ENCODE results near the gene TSPO2.
A peak's percentile ranks its signal among the peaks of the same experiment; 100 is the strongest.
"Not testable (repeated sequence)": the region's sequence is repeated elsewhere in the genome, so short reads cannot be mapped to it uniquely, and the experiment has no call there.

TSPO2 gene

DNA sequence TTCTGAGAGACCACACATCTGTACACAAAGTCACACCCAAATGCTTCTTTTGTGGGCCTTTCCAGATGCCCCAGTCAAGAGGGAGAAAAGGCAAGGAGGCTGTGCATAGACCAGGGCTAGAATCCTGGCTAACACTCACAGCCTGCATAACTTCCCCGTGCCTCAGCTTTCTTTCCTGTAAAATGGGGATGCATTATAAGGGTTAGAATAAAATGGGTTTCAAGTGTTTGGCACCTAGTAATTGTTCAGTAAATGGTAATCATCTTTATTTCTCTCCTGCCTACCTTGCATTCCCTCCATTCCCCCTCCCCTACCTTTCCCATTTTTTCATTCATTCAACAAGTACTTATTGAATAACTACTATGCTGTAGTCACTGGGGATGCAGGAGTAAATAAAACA, 32.6 kb upstream of the TSPO2 start:
- Histone ChIP-seq H3K4me3 (ENCODE audit: low read depth, low read length) (no peak overlapping the region), H3K27ac (ENCODE audit: low read depth, low read length) (no peak overlapping the region), H3K9me3 (ENCODE audit: control insufficient read depth, insufficient read depth, low read depth, low read length) (no peaks in the 10 kb centered on the region), H3K9ac (ENCODE audit: low read length) (no peak overlapping the region), H3K36me3 (ENCODE audit: control insufficient read depth, insufficient read depth, low read length) (no peaks in the 10 kb centered on the region), H3K27me3 (ENCODE audit: control insufficient read depth, insufficient read depth, low read length) (no peaks in the 10 kb centered on the region), H3K4me1 (ENCODE audit: control insufficient read depth, insufficient read depth, low read length) (no peaks in the 10 kb centered on the region)

- Histone ChIP-seq H3K9ac (ENCODE audit: low read length) (no peak overlapping the region), H3K27ac (ENCODE audit: low read depth, low read length) (no peak overlapping the region), H3K27me3 (ENCODE audit: control insufficient read depth, insufficient read depth, low read length) (no peaks in the 10 kb centered on the region), H3K4me1 (ENCODE audit: control insufficient read depth, insufficient read depth, low read length) (no peaks in the 10 kb centered on the region), H3K36me3 (ENCODE audit: control insufficient read depth, insufficient read depth, low read length) (no peaks in the 10 kb centered on the region), H3K9me3 (ENCODE audit: control insufficient read depth, insufficient read depth, low read depth, low read length) (no peaks in the 10 kb centered on the region), H3K4me3 (ENCODE audit: low read depth, low read length) (no peak overlapping the region)
Observed at GRCh38 chr6:41011673-41012072, 30.6 kb upstream of the TSPO2 start.

- no peak overlapping the region for H3K27ac ChIP-seq (ENCODE audit: low read depth, low read length)
- no peaks in the 10 kb centered on the region for H3K36me3 ChIP-seq (ENCODE audit: control insufficient read depth, insufficient read depth, low read length)
- no peak overlapping the region for H3K4me3 ChIP-seq (ENCODE audit: low read depth, low read length)
- H3K9ac ChIP-seq (ENCODE audit: low read length): no peak overlapping the region
- no peaks in the 10 kb centered on the region for H3K4me1 ChIP-seq (ENCODE audit: control insufficient read depth, insufficient read depth, low read length)
- H3K27me3 ChIP-seq (ENCODE audit: control insufficient read depth, insufficient read depth, low read length): no peaks in the 10 kb centered on the region
- H3K9me3 ChIP-seq (ENCODE audit: control insufficient read depth, insufficient read depth, low read depth, low read length): no peaks in the 10 kb centered on the region
Observed at GRCh38 chr6:41013466-41014153, 28.7 kb upstream of the TSPO2 start.

DNA sequence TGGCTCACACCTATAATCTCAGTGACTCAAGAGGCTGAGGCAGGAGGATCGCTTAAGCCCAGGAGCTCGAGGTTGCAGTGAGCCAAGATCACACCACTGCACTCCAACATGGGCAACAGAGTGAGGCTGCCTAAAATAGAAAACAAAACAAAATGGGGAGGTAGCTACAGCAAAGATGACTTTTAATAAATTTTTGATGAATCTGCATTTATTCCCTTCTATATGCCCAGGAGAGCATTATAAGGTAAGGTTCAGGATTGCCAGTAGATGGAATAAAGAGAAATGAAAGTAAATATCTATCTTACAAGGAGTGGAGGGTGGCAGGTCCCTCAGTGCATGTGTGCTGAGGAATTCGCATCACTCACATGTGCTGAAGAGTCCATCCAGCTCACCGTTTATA, 27.5 kb upstream of the TSPO2 start:
- Histone ChIP-seq H3K27me3 (ENCODE audit: control insufficient read depth, insufficient read depth, low read length) (no peaks in the 10 kb centered on the region), H3K9ac (ENCODE audit: low read length) (no peak overlapping the region), H3K9me3 (ENCODE audit: control insufficient read depth, insufficient read depth, low read depth, low read length) (no peaks in the 10 kb centered on the region), H3K36me3 (ENCODE audit: control insufficient read depth, insufficient read depth, low read length) (no peaks in the 10 kb centered on the region), H3K27ac (ENCODE audit: low read depth, low read length) (no peak overlapping the region), H3K4me3 (ENCODE audit: low read depth, low read length) (no peak overlapping the region), H3K4me1 (ENCODE audit: control insufficient read depth, insufficient read depth, low read length) (no peaks in the 10 kb centered on the region)

DNA sequence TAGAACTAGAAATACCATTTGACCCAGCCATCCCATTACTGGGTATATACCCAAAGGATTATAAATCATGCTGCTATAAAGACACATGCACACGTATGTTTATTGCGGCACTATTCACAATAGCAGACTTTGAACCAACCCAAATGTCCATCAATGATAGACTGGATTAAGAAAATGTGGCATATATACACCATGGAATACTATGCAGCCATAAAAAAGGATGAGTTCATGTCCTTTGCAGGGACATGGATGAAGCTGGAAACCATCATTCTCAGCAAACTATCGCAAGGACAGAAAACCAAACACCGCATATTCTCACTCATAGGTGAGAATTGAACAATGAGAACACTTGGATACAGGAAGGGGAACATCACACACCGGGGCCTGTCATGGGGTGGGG, 26.4 kb upstream of the TSPO2 start:
- not testable (repeated sequence) for H3K4me1 ChIP-seq (ENCODE audit: control insufficient read depth, insufficient read depth, low read length); H3K27ac ChIP-seq (ENCODE audit: low read depth, low read length)

DNA sequence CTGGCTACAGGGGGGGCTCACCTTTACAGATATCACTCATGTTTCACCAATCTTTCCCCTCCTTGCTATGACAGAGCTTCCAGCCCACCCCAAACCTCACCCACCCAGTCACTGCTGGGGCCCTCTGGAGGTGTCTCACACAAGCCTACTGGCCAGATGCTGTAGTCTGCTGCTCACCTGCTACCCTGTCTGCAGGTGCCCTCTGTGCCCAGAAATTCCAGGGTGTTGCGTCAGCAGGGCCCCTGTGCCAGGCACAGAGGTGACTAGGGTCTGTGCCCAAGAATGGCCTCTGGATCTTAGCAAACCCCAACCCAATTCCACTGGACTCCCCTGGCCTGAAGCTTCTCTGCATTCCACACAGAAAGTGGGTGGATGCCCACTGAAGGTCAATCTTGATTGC, 24.6 kb upstream of the TSPO2 start:
- Histone ChIP-seq H3K9ac (ENCODE audit: low read length) (no peak overlapping the region), H3K4me1 (ENCODE audit: control insufficient read depth, insufficient read depth, low read length) (no peaks in the 10 kb centered on the region), H3K27me3 (ENCODE audit: control insufficient read depth, insufficient read depth, low read length) (no peaks in the 10 kb centered on the region), H3K36me3 (ENCODE audit: control insufficient read depth, insufficient read depth, low read length) (no peaks in the 10 kb centered on the region), H3K9me3 (ENCODE audit: control insufficient read depth, insufficient read depth, low read depth, low read length) (no peaks in the 10 kb centered on the region), H3K4me3 (ENCODE audit: low read depth, low read length) (no peak overlapping the region), H3K27ac (ENCODE audit: low read depth, low read length) (no peak overlapping the region)

More for the DNA sequence above, 26.4 kb upstream of the TSPO2 start:
- not testable (repeated sequence) for H3K36me3 ChIP-seq (ENCODE audit: control insufficient read depth, insufficient read depth, low read length); H3K27me3 ChIP-seq (ENCODE audit: control insufficient read depth, insufficient read depth, low read length); H3K9ac ChIP-seq (ENCODE audit: low read length); H3K9me3 ChIP-seq (ENCODE audit: control insufficient read depth, insufficient read depth, low read depth, low read length); H3K4me3 ChIP-seq (ENCODE audit: low read depth, low read length)

- no peaks in the 10 kb centered on the region for H3K27me3 ChIP-seq (ENCODE audit: control insufficient read depth, insufficient read depth, low read length)
Observed at GRCh38 chr6:41021832-41022231, 20.4 kb upstream of the TSPO2 start.

GRCh38 chr6:41022294-41022693, 20.0 kb upstream of the TSPO2 start:
- H3K36me3 ChIP-seq (ENCODE audit: control insufficient read depth, insufficient read depth, low read length): no peaks in the 10 kb centered on the region
- no peaks in the 10 kb centered on the region for H3K9me3 ChIP-seq (ENCODE audit: control insufficient read depth, insufficient read depth, low read depth, low read length)
- H3K27me3 ChIP-seq (ENCODE audit: control insufficient read depth, insufficient read depth, low read length): no peaks in the 10 kb centered on the region

More at GRCh38 chr6:41021832-41022231, 20.4 kb upstream of the TSPO2 start:
- H3K4me1 ChIP-seq (ENCODE audit: control insufficient read depth, insufficient read depth, low read length): peaks cover 11% of the 10 kb centered on the region; the same call in 1 of the 2 replicates
- H3K9ac ChIP-seq (ENCODE audit: low read length): no peak overlapping the region
- H3K9me3 ChIP-seq (ENCODE audit: control insufficient read depth, insufficient read depth, low read depth, low read length): no peaks in the 10 kb centered on the region
- H3K36me3 ChIP-seq (ENCODE audit: control insufficient read depth, insufficient read depth, low read length): no peaks in the 10 kb centered on the region
- H3K4me3 ChIP-seq (ENCODE audit: low read depth, low read length): no peak overlapping the region
- H3K27ac ChIP-seq (ENCODE audit: low read depth, low read length): no peak overlapping the region

GRCh38 chr6:41023114-41023513, 19.2 kb upstream of the TSPO2 start:
- no peak overlapping the region for H3K4me3 ChIP-seq (ENCODE audit: low read depth, low read length)
- peaks cover 17% of the 10 kb centered on the region; the same call in 1 of the 2 replicates for H3K4me1 ChIP-seq (ENCODE audit: control insufficient read depth, insufficient read depth, low read length)
- no peaks in the 10 kb centered on the region for H3K36me3 ChIP-seq (ENCODE audit: control insufficient read depth, insufficient read depth, low read length)
- H3K27me3 ChIP-seq (ENCODE audit: control insufficient read depth, insufficient read depth, low read length): no peaks in the 10 kb centered on the region
- no peak overlapping the region for H3K9ac ChIP-seq (ENCODE audit: low read length)
- no peaks in the 10 kb centered on the region for H3K9me3 ChIP-seq (ENCODE audit: control insufficient read depth, insufficient read depth, low read depth, low read length)
- H3K27ac ChIP-seq (ENCODE audit: low read depth, low read length): no peak overlapping the region

More at GRCh38 chr6:41022294-41022693, 20.0 kb upstream of the TSPO2 start:
- no peak overlapping the region for H3K27ac ChIP-seq (ENCODE audit: low read depth, low read length)
- H3K9ac ChIP-seq (ENCODE audit: low read length): no peak overlapping the region
- no peak overlapping the region for H3K4me3 ChIP-seq (ENCODE audit: low read depth, low read length)
- H3K4me1 ChIP-seq (ENCODE audit: control insufficient read depth, insufficient read depth, low read length): peaks cover 16% of the 10 kb centered on the region; the same call in 1 of the 2 replicates

DNA sequence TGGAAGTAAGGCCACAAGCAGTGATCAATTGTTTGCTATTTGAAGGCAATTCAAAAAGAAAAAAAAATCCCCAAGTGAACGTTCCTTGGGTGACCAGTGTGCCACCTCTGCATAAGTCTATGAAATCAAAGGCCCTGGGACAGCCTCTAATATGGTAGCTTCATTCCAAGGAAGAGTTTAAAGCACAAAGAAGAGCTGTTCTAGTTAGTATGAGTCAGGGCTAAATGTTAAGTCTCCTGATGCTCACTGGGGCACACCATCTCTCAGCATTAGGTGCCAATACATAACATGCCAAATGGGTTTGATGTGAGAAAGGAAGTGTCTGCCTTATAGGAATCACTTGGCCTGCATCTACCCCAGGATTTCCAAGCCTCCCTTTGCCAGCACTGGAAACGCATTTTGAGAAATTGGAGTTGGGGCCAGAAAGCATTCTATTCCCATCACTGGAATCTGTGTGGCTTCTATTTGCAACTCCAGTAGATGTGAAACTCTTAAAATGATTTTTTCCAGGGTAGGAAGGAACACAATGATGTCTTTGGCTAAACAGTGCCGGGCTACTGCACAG, 16.2 kb upstream of the TSPO2 start:
- peaks cover 29% of the 10 kb centered on the region for H3K4me1 ChIP-seq (ENCODE audit: control insufficient read depth, insufficient read depth, low read length)
- H3K4me3 ChIP-seq (ENCODE audit: low read depth, low read length): no peak overlapping the region; the same call in 1 of the 2 replicates
- H3K27me3 ChIP-seq (ENCODE audit: control insufficient read depth, insufficient read depth, low read length): no peaks in the 10 kb centered on the region
- H3K36me3 ChIP-seq (ENCODE audit: control insufficient read depth, insufficient read depth, low read length): no peaks in the 10 kb centered on the region
- H3K9me3 ChIP-seq (ENCODE audit: control insufficient read depth, insufficient read depth, low read depth, low read length): no peaks in the 10 kb centered on the region
- H3K9ac ChIP-seq (ENCODE audit: low read length): no peak overlapping the region
- H3K27ac ChIP-seq (ENCODE audit: low read depth, low read length): no peak overlapping the region

GRCh38 chr6:41027241-41027640, 15.0 kb upstream of the TSPO2 start:
- Histone ChIP-seq H3K27me3 (ENCODE audit: control insufficient read depth, insufficient read depth, low read length) (no peaks in the 10 kb centered on the region), H3K9me3 (ENCODE audit: control insufficient read depth, insufficient read depth, low read depth, low read length) (no peaks in the 10 kb centered on the region), H3K27ac (ENCODE audit: low read depth, low read length) (peak overlapping the region; percentile 3; the same call in 1 of the 2 replicates), H3K4me1 (ENCODE audit: control insufficient read depth, insufficient read depth, low read length) (peaks cover 29% of the 10 kb centered on the region), H3K36me3 (ENCODE audit: control insufficient read depth, insufficient read depth, low read length) (no peaks in the 10 kb centered on the region), H3K4me3 (ENCODE audit: low read depth, low read length) (peak overlapping the region; percentile 72), H3K9ac (ENCODE audit: low read length) (peak overlapping the region; percentile 67)

All from HUES6 (cell line).